ENCODE measurements around the gene CYP24A1.

DNA sequence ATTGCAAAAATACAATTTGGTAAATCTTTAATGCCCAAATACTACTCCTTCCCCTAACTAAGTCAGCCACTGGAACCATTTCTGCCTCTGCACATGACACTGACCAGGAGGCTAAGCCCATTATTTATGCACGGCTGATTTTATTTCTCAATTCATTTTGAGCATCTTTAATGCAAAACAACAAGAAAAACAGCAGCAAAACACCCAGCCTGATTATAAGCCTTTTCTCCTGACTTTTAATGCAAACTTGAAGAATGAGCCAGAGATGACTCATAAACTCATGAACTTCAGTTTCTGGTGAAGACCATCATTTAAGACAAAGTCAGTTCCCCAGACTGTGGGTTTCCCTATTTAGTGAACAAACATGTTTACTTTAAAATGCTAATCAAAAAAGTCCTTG is 51.6 kb downstream of the CYP24A1 start:
- TF ChIP-seq, protein P1, sequence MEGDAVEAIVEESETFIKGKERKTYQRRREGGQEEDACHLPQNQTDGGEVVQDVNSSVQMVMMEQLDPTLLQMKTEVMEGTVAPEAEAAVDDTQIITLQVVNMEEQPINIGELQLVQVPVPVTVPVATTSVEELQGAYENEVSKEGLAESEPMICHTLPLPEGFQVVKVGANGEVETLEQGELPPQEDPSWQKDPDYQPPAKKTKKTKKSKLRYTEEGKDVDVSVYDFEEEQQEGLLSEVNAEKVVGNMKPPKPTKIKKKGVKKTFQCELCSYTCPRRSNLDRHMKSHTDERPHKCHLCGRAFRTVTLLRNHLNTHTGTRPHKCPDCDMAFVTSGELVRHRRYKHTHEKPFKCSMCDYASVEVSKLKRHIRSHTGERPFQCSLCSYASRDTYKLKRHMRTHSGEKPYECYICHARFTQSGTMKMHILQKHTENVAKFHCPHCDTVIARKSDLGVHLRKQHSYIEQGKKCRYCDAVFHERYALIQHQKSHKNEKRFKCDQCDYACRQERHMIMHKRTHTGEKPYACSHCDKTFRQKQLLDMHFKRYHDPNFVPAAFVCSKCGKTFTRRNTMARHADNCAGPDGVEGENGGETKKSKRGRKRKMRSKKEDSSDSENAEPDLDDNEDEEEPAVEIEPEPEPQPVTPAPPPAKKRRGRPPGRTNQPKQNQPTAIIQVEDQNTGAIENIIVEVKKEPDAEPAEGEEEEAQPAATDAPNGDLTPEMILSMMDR (IDR thresholded peaks at IDR 0.05): no peak
- TF ChIP-seq POLR2A (IDR thresholded peaks at IDR 0.05): no peak
